ENCODE measurements around the gene B3GALT6.
A peak's percentile ranks its signal among the peaks of the same experiment; 100 is the strongest.

Gene B3GALT6

GRCh38 chr1:1216770-1217620, 15.0 kb upstream of the B3GALT6 start:
- DNase-seq (ENCODE audit: low spot score) = no peak

DNA sequence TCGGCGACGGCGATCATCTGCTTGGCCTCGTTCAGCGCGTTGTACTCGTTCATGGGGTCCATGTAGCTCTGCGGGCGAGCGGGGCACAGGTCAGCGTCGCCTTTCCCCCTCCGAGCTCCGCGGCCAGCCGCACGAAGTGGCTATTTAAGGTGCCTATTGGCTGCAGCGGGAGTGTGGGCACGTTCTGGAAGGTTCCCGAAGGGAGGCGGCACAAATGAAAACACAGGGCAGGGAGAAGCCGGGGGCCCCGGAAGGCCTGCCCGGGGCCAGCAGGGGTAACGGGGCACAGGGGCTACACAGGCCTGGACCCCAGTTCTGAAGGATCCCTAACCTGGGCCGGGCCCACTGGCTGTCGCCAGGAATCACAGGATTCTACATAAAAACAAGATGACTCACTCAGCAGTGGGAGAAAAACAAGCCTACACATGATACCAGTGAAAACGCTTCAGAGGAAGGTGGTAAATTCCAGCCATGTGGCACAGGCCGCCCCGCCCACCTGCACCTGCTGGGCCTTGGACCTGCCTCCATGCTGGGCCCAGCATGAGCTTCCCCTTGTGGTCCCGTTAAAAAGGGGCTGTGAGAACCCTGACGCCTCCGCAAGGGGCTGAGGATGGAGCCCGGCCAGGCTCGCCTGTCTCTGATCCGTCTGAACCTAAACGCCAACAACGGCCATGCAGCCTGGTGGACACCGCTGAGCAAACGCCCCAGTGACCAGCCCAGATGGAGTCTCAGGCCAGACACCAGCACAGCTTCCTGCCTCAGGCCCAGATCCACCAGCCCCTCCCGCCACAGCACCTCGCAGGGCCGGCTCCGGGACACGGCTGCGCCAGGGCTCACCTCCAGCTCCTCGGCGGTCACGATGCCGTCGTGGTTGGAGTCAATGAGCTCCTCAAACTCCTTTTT, 14.2 kb upstream of the B3GALT6 start:
- DNase-seq (ENCODE audit: low spot score) = no peak

- DNase-seq (ENCODE audit: low spot score) = no peak
These were observed 13.4 kb upstream of the B3GALT6 start for GRCh38 chr1:1218524-1219200.

DNA sequence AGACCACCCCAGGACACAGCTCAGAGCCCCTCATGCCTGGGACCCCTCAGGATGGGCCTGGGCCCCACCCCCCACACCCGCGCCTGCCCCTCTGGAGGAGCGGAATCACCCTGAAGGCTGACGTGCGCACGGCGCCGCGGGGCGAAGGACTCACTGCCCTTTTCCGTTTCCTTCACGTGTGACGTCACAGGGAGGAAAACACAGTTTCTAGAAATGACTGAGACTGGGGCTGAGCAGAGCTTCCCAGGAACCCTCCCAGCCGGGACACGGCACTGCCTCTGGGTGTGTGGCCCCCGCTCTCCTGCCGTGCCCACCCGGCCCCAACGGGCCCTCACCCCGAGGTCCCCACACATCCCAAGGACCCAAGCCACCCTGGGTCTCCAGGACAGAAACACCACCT, 12.7 kb upstream of the B3GALT6 start:
- DNase-seq (ENCODE audit: low spot score) = no peak

DNA sequence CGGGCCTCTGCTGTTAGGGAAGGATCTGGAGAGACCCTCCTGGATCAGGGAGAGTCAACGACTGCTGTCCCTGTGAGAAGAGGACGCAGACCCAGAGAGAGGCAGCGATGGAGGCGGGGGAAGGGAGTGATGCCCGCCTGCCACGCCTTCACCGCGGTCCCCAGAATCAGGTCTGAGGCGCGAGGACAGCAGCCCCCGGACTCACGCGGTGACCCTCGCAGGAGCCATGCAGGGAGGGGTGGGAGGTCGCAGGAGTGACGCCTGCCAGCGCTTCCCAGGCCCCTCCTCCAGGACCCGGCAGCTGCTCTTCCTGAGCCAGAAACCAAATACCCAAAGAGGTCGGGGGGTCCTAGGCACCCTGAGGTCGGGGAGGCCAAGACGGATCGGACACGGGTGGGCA, 11.8 kb upstream of the B3GALT6 start:
- DNase-seq (ENCODE audit: low spot score) = no peak

DNA sequence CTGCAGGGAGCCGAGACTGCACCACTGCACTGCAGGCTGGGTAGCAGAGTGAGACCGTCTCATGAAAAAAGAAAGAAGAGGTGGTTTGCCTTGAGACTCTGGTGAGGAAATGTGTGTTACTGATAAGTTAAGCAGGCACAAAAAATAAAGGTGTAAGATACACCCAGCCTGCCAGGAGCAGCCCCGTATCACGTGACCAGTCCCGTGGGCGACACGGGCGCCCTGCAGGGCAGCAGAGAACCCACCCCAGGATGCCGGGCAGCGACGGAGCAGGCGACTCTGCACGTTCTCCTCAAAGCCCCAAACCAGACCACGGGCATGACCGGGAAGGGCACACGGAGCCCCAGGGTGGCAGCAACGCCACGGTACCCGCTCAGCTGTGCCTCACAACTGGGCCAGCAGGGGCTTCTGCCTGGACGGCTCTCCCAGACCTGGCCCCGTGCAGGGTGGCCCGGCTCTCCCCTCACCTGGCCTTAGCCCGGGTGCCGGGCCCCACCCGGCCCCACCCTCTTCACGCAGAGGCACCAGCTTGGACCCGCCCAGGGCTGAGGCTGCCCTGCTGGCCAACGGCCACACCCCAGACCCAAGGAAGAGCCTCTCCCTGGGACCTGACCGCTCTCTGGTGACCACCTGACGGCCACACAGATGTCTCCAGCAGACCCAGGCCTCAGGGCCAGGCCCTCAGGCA, 10.0 kb upstream of the B3GALT6 start:
- DNase-seq (ENCODE audit: low spot score) = no peak

DNA sequence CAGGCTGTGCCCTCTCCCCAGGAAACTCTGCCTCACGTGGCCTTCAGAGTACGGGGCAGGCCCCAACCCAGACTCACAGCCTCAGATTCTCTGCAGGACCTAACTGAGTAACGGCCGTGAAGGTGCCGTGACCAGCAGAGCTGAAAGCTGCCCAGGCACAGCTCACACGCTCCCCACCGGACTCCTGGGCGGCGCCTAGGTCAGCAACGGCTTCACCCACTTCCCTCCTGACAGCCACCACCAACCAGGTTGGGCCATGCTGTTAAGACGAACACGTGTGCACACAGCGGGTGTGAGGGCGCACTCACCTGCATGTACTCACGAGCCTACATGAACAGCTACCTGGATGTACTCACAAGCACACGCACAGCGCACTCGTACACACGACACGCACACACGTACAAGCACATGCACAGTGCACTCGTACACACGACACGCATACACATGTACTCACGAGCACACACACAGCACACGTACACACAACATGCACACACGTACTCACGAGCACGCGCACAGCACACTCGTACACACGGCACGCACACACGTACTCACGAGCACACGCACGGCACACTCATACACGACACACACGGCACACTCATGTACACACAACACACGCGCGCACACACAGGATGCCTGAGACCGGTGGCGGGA, 9.3 kb upstream of the B3GALT6 start:
- DNase-seq (ENCODE audit: low spot score) = no peak

DNA sequence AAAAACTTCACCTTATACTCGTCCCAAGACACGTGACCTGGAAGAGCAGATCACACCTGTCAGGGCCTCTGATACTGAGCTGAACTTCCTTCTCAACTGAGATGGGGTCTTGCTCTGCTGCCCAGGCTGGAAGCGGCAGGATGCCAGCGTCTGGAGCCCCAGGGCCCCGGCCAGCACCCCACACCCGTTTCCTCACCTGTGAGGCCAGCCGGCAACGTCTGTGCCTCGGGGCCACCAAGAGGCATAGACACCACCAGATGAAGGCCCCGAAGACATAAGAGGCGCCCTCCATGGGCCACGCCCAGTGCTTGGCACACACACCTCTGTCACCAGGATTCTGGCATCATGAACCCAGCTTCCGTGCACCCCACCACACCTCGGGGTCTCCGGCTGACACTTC, 8.7 kb upstream of the B3GALT6 start:
- no peak for DNase-seq (ENCODE audit: low spot score)

DNA sequence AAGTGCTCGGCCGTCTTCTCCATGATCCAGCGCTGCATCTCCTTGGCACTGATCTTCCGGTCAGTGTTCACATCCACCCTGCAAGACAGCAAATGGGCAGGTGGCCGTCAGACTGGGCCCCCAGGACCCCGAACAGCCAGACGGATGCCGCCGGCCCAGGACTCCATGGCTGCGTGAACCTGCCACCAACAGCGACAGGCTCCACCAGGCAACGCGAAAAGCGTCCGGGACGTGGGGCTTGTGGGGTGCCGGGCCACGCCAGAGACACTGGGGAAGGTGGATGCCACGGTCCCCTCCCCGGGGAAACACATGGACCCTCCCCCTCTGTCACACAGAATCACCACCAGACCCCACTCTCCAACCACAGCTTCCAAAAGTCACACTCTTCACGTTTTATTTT, 8.1 kb upstream of the B3GALT6 start:
- no peak for DNase-seq (ENCODE audit: low spot score)

- DNase-seq (ENCODE audit: low spot score) = no peak
These were observed 6.7 kb upstream of the B3GALT6 start for GRCh38 chr1:1225238-1225845.

GRCh38 chr1:1225913-1226312, 6.1 kb upstream of the B3GALT6 start:
- no peak for DNase-seq (ENCODE audit: low spot score)

GRCh38 chr1:1226566-1227362, 5.3 kb upstream of the B3GALT6 start:
- DNase-seq (ENCODE audit: low spot score) = no peak

DNA sequence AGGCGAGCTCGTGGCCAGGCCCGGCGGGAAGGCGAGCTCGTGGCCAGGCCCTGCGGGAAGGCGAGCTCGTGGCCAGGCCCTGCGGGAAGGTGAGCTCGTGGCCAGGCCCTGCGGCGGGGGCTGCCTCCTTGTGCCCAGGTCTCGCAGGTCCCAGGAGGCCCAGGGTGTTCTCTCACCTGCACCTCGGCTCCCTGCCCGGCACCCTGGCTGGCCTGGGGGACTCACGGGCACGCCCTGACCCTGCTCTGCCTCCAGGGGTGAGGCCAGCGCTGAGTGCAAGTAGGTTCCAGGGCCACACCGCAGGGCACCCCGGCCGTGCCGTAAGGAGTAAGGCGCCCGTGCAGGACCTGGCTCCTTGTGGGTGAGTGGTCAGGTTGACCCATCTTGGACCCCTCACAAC, 4.7 kb upstream of the B3GALT6 start:
- no peak for DNase-seq (ENCODE audit: low spot score)

DNA sequence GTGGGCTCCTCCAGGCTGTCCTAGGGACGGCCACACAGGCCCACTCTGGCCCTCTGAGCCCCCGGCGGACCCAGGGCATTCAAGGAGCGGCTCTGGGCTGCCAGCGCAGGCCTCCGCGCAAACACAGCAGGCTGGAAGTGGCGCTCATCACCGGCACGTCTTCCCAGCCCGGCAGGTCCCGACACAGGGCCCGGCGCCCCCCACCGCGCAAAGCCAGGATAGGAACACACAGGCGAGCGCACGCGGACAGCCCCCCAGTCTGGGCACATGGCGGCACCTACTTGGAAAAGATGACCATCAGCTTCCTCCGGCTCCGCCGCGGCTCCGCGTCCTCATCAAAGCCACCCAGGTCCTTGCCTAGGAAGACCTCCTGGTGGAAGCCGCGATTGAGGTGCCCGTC, 3.9 kb upstream of the B3GALT6 start:
- DNase-seq (ENCODE audit: low spot score) = no peak

DNA sequence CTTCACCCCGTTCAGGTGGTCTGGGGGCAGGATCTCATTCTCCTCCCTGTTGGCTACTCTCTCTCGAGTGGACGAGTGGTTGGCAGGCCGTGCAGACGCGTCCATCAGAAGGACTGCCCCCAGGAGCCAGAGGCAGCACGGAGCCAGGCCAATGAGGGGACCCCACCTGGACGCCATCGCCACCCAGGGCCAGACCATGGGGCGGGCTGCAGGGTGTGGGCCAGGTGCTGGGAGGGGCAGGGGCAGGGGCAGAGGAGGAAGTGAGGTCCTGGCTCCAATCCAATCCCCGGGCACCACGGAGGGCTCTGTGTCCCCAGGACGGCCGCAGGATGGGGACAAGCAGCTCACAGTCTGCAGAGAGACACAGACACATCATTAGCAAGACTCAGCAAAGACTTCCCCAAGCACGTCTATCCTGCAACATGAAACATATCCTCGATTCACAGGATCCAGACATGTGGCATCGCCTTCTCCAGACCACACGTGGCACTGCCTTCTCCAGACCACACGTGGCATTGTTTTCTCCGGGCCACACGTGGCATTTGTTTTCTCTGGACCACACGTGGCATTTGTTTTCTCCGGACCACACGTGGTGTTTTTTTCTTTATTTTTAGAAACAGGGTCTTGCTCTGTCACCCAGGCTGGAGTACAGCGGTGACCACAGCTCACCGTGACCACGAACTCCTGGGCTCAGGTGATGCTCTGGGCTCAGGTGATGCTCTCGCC, 3.3 kb upstream of the B3GALT6 start:
- no peak for DNase-seq (ENCODE audit: low spot score)

GRCh38 chr1:1229770-1230169, 2.3 kb upstream of the B3GALT6 start:
- DNase-seq (ENCODE audit: low spot score) = no peak

GRCh38 chr1:1230656-1231399, 1.2 kb upstream of the B3GALT6 start:
- no peak for DNase-seq (ENCODE audit: low spot score)

GRCh38 chr1:1231400-1232207, 433 bp upstream of the B3GALT6 start, which contains the start of gene SDF4:
Gene SDF4 (minus strand): TSS chr1:1232001. CDS start chr1:1228772, 3,229 bp downstream.
- DNase-seq (ENCODE audit: low spot score) = peak; percentile 96
